ENCODE measurements around the gene NT5DC2.

The NT5DC2 gene

GRCh38 chr3:52524752-52525679 lies 8.6 kb downstream of the NT5DC2 start:
- no peak for DNase-seq

GRCh38 chr3:52524258-52524751 lies 9.4 kb downstream of the NT5DC2 start:
- no peak for DNase-seq

- DNase-seq = no peak
Observed at GRCh38 chr3:52523386-52524257, 10.0 kb downstream of the NT5DC2 start.

GRCh38 chr3:52522651-52523251 lies 10.9 kb downstream of the NT5DC2 start:
- DNase-seq = no peak

GRCh38 chr3:52521881-52522650 lies 11.6 kb downstream of the NT5DC2 start:
- DNase-seq = no peak

GRCh38 chr3:52521488-52521824 lies 12.2 kb downstream of the NT5DC2 start:
- DNase-seq = no peak

- no peak for DNase-seq
Observed at GRCh38 chr3:52520716-52521487, 12.8 kb downstream of the NT5DC2 start.

- no peak for DNase-seq
Observed at GRCh38 chr3:52520141-52520667, 13.5 kb downstream of the NT5DC2 start.

- no peak for DNase-seq
Observed at GRCh38 chr3:52519445-52520140, 14.1 kb downstream of the NT5DC2 start.

GRCh38 chr3:52518723-52519444 lies 14.8 kb downstream of the NT5DC2 start:
- DNase-seq = no peak

GRCh38 chr3:52517796-52518722 lies 15.6 kb downstream of the NT5DC2 start:
- DNase-seq = no peak

GRCh38 chr3:52516509-52517195 lies 17.0 kb downstream of the NT5DC2 start:
- no peak for DNase-seq

GRCh38 chr3:52515192-52515591 lies 18.5 kb downstream of the NT5DC2 start:
- DNase-seq = no peak

GRCh38 chr3:52514576-52514975 lies 19.1 kb downstream of the NT5DC2 start:
- no peak for DNase-seq

- DNase-seq = no peak
Observed at GRCh38 chr3:52513281-52513680, 20.4 kb downstream of the NT5DC2 start.

- no peak for DNase-seq
Observed at GRCh38 chr3:52512727-52513126, 20.9 kb downstream of the NT5DC2 start.

GRCh38 chr3:52512105-52512504 lies 21.6 kb downstream of the NT5DC2 start:
- no peak for DNase-seq

GRCh38 chr3:52511509-52511908 lies 22.1 kb downstream of the NT5DC2 start:
- DNase-seq = no peak

Measured in midbrain (tissue), 1 donor.